PC-9 (cell line): ENCODE measurements around the gene SNAPC1.

Source experiments
- CTCF ChIP-seq: fragments of 200-600 bp; sonication (generic); conservative IDR thresholded peaks from 2 replicates; pipeline ENCODE4 v1.6.1; 2017; ENCODE audit warnings: mixed run types, antibody characterized with exemption, mild to moderate bottlenecking, moderate library complexity
- EZH2 ChIP-seq: fragments of 200-600 bp; sonication (generic); IDR thresholded peaks from 2 replicates; pipeline ENCODE4 v1.8.0; 2017; ENCODE audit warnings: antibody characterized with exemption, low read depth

GRCh38 chr14:61802010-61802568, 39.9 kb downstream of the SNAPC1 start:
- no peak for TF ChIP-seq CTCF
- TF ChIP-seq EZH2 = no peak
